Aorta (tissue), 5 donors: ENCODE results near the gene SARNP. TPM values are rescaled to one million over a fixed set of nuclear protein-coding genes. Genes with fewer than 3 reads are reported as not detected.
A peak's percentile ranks its signal among the peaks of the same experiment; 100 is the strongest.
"Not testable (repeated sequence)": the region's sequence is repeated elsewhere in the genome, so short reads cannot be mapped to it uniquely, and the experiment has no call there.

Experiments
- ATAC-seq: fragments of 200-7000 bp; cut with Tn5 transposase; one replicate; pipeline ENCODE4 v1.9.1; 2022; ENCODE audit warnings: moderate library complexity; ENCODE audit not compliant: low FRiP score
- DNase-seq, 2 donors: peaks; one replicate each; pipeline ENCODE4 v3.0.0-alpha.2; 2020
- H3K27ac ChIP-seq, 2 donors: one replicate each; pipeline ENCODE4 v1.5.1; 2013; ENCODE audit warnings: low read length in 2 of 2, mild to moderate bottlenecking in 2 of 2, moderate library complexity in 2 of 2, control low read depth in 1 of 2, inconsistent platforms in 1 of 2, low read depth in 1 of 2
- H3K27me3 ChIP-seq, 2 donors: one replicate each; pipeline ENCODE4 v1.6.1; 2013; ENCODE audit warnings: control low read depth in 1 of 2, low read length in 1 of 2, mild to moderate bottlenecking in 1 of 2, moderate library complexity in 1 of 2; ENCODE audit not compliant: insufficient read depth in 2 of 2, control insufficient read depth in 1 of 2
- H3K36me3 ChIP-seq, 2 donors: one replicate each; pipeline ENCODE4 v1.6.1; 2013; ENCODE audit warnings: control low read depth in 1 of 2, low read length in 1 of 2, mild to moderate bottlenecking in 1 of 2; ENCODE audit not compliant: insufficient read depth in 2 of 2, control insufficient read depth in 1 of 2
- H3K4me1 ChIP-seq, 2 donors: one replicate each; pipeline ENCODE4 v1.6.1; 2013; ENCODE audit warnings: low read length in 2 of 2, control low read depth in 1 of 2, mild to moderate bottlenecking in 1 of 2, moderate library complexity in 1 of 2; ENCODE audit not compliant: insufficient read depth in 2 of 2, control insufficient read depth in 1 of 2
- H3K4me3 ChIP-seq, 2 donors: one replicate each; pipeline ENCODE4 v1.5.1; 2013; ENCODE audit warnings: low read length in 2 of 2, control low read depth in 1 of 2, mild to moderate bottlenecking in 1 of 2
- H3K9me3 ChIP-seq: one replicate; pipeline ENCODE4 v1.6.1; 2013; ENCODE audit warnings: mild to moderate bottlenecking, low read length; ENCODE audit not compliant: control insufficient read depth
- WGBS, 2 donors: extraction: QIAGEN DNeasy Blood & Tissue Kit; methylation state at CpG; one replicate each; pipeline ENCODE4 v1.1.7; 2013; 5-methylcytosine and 5-hydroxymethylcytosine counted together
- intact Hi-C, 2 donors: fragments of 100-400 bp; cut with DNase I; formaldehyde crosslinking; loops; one replicate each; pipeline versions ENCODE4 v1.14.2 to v1.15.0; 2022
- polyA plus RNA-seq, 2 donors: library from polyadenylated mRNA; stranded (reverse); fragments of 200-250 nt; gene quantifications; one replicate each; pipeline ENCODE4 v1.2.3, GENCODE V29; 2013
- total RNA-seq, 2 donors: library from RNA; stranded (reverse); fragmentation: NEBNext Ultra II Directional; extraction: Animal tissue kit (Norgen Biotek cat#: 25700); gene quantifications; one replicate each; pipeline ENCODE4 v1.2.1, GENCODE V29; 2021
- donor health status: healthy with polysubstance abuse.
- donor health status: Bipolar disorder and iron deficiency.
- donor health status: DM: no; HTN: no; CAD: no.
- donor health status: DM: no; HTN: no; CAD: no.
- donor health status: DM: yes; HTN: yes; CAD: no.

Gene SARNP
- total and polyA plus RNA-seq, 4 donors = 48.3 to 123 (median 70.4) TPM

DNA sequence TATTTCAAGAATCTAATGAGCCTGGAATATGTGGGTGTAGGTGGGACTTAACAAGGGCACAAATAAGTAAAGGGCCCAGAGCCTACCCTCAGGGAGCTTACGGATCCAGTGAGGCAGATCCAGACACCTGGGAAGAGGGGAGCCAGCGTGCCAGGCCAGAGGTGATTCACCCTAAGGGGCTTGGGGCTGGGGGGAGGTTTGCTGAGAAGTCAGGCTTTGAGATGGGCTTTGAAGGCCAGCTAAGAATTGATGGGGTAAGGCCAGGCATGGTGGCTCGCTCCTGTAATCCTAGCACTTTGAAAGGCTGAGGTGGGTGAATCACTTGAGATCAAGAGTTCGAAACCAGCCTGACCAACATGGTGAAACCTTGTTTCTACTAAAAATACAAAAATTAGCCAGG lies 25.9 kb upstream of the SARNP start:
- intact Hi-C loops = no loop called here
- Histone ChIP-seq H3K27ac (no peak overlapping the region), H3K4me3 (no peak overlapping the region), H3K27me3 (no peaks in the 10 kb centered on the region), H3K4me1 (no peaks in the 10 kb centered on the region), H3K9me3 (no peaks in the 10 kb centered on the region), H3K36me3 (no peaks in the 10 kb centered on the region)
- 93 to 95% methylated on average over 4 of the region's 4 CpGs for WGBS, 2 donors
- ATAC-seq (no peak), DNase-seq (peak in 1 of 2 donors; percentile 45)

- peak within 1 kb of the TSS; percentile 13 to 34 for H3K4me3 ChIP-seq
- peak within 1 kb of the TSS in 1 of 2 donors; percentile 28 for H3K27ac ChIP-seq
- no peaks in the 10 kb centered on the region for H3K9me3 ChIP-seq
- DNase-seq = peak in 1 of 2 donors; percentile 79
- H3K36me3 ChIP-seq = no peaks in the 10 kb centered on the region
- WGBS, 2 donors = 48% methylated on average over 10 of the region's 10 CpGs
- H3K27me3 ChIP-seq = no peaks in the 10 kb centered on the region
- peak; percentile 70 for ATAC-seq
- intact Hi-C loops = no loop called here
- H3K4me1 ChIP-seq = no peaks in the 10 kb centered on the region
Observed at GRCh38 chr12:55842681-55843429, 25.3 kb upstream of the SARNP start, which contains the start of gene MMP19. Gene MMP19 (minus strand): TSS chr12:55842936. CDS start chr12:55842830, 106 bp downstream.

- intact Hi-C loops = no loop called here
- H3K27me3 ChIP-seq = no peaks in the 10 kb centered on the region
- no peak for ATAC-seq
- H3K27ac ChIP-seq = no peak overlapping the region
- DNase-seq = peak in 1 of 2 donors; percentile 56
- H3K36me3 ChIP-seq = no peaks in the 10 kb centered on the region
- no peaks in the 10 kb centered on the region for H3K4me1 ChIP-seq
- 91 to 92% methylated on average over 11 of the region's 11 CpGs for WGBS, 2 donors
- no peaks in the 10 kb centered on the region for H3K9me3 ChIP-seq
- no peak overlapping the region for H3K4me3 ChIP-seq
Observed at GRCh38 chr12:55840581-55841351, 23.2 kb upstream of the SARNP start.

DNA sequence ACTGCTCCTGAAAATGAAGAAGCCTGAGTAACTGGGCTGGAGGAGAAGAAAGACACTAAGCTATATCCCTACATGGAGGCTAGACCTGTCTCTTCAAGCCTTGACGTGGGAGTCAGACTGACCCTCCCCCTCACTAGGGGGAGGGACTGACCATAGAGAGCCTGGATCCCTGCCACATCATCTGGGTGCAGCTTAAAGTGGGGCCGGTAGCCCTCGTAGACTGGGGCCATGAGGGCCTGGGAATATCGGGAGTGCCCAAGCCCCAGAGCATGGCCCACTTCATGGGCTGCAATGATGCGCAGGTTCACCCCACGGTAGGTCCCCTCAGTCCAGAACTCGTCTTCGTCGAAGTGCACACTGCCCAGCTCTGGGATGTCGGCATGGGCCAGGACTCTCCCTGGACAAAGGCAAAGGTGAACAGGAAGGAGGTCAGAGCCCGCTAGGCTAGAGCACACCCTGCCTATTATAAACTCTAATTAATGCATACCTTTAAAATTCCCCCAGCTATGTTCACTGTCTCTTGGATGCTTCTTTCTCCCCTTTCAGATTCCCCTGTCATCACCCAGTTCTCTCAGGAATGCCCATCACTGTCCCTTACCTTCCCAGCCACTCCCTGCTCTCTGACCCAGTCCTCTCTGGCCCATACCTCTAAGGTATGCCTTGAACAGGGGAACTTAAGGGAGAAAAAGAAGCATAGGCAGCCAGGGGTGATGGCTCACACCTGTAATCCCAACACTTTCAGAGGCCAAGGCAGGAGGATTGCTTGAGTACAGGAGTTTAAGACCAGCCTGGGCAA lies 22.0 kb upstream of the SARNP start:
- Histone ChIP-seq H3K9me3 (no peaks in the 10 kb centered on the region), H3K4me1 (no peaks in the 10 kb centered on the region), H3K27me3 (no peaks in the 10 kb centered on the region), H3K27ac (no peak overlapping the region), H3K36me3 (no peaks in the 10 kb centered on the region), H3K4me3 (no peak overlapping the region)
- ATAC-seq (no peak), DNase-seq (peak in 1 of 2 donors; percentile 74)
- 79 to 80% methylated on average over 11 of the region's 11 CpGs for WGBS, 2 donors
- intact Hi-C loops = no loop called here

GRCh38 chr12:55838361-55838760 lies 20.8 kb upstream of the SARNP start:
- DNase-seq (peak in 1 of 2 donors; percentile 59), ATAC-seq (no peak)
- no peak overlapping the region for H3K4me3 ChIP-seq
- intact Hi-C loops = no loop called here
- 90 to 94% methylated on average over 3 of the region's 3 CpGs for WGBS, 2 donors
- H3K36me3 ChIP-seq = no peaks in the 10 kb centered on the region
- H3K27me3 ChIP-seq = no peaks in the 10 kb centered on the region
- no peaks in the 10 kb centered on the region for H3K4me1 ChIP-seq
- no peak overlapping the region for H3K27ac ChIP-seq
- no peaks in the 10 kb centered on the region for H3K9me3 ChIP-seq

GRCh38 chr12:55834400-55834799 lies 16.9 kb upstream of the SARNP start:
- H3K9me3 ChIP-seq, ATAC-seq, H3K27ac ChIP-seq, H3K4me3 ChIP-seq, H3K4me1 ChIP-seq, H3K27me3 ChIP-seq, intact Hi-C loops, H3K36me3 ChIP-seq: not testable (repeated sequence)
- 78 to 82% methylated on average over 6 of the region's 6 CpGs for WGBS, 2 donors
- peak in 1 of 2 donors; percentile 22 for DNase-seq

GRCh38 chr12:55833056-55833455 lies 15.5 kb upstream of the SARNP start:
- no peaks in the 10 kb centered on the region for H3K27me3 ChIP-seq
- intact Hi-C loops = no loop called here
- WGBS, 2 donors = 92 to 97% methylated on average over 10 of the region's 10 CpGs
- DNase-seq (peak in 1 of 2 donors; percentile 75), ATAC-seq (no peak)
- H3K4me1 ChIP-seq = no peaks in the 10 kb centered on the region
- H3K36me3 ChIP-seq = no peaks in the 10 kb centered on the region
- H3K4me3 ChIP-seq = no peak overlapping the region
- H3K9me3 ChIP-seq = no peaks in the 10 kb centered on the region
- H3K27ac ChIP-seq = no peak overlapping the region

DNA sequence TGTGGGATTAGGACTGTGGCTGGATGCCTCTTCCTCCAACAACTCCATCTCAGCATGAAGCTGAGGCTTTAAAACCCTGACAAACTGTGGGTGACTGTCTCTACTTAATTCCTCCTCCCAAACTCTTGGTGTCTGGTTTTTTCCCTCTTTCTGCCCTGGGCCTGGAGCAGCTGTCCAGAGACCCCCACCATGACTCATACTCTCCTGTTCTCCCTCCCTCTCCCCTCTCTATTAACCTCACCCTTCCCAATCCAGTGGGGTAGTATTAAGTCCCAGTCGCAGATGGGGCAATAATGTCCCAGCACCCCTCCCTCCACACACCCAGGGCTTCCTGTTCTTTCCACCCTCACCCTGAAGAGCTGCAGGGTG lies 13.9 kb upstream of the SARNP start:
- H3K4me3 ChIP-seq = peak overlapping the region in 1 of 2 donors; percentile 77
- 7 to 16% methylated on average over 1 of the region's 1 CpG for WGBS, 2 donors
- ATAC-seq (no peak), DNase-seq (no peak)
- peaks cover 0 to 3% of the 10 kb centered on the region in 2 donors for H3K4me1 ChIP-seq
- H3K27ac ChIP-seq = peak overlapping the region in 1 of 2 donors; percentile 91
- intact Hi-C loops = loop anchor here in 1 of 2 donors (2.0 kb wide), 2 partner anchors 13 to 95 kb away; partner anchors contain the start of gene PYM1
- H3K9me3 ChIP-seq = no peaks in the 10 kb centered on the region
- no peaks in the 10 kb centered on the region for H3K36me3 ChIP-seq
- no peaks in the 10 kb centered on the region for H3K27me3 ChIP-seq
